Activated gamma-delta T cell treated with anti-CD3 and anti-CD28 coated beads, Interleukin-2, amount 50 U/mL, for 16 hours (primary cell): ENCODE results near the gene STPG2.
"Not testable (repeated sequence)": the region's sequence is repeated elsewhere in the genome, so short reads cannot be mapped to it uniquely, and the experiment has no call there.

Source experiments
- DNase-seq: peaks from one replicate; pipeline ENCODE4 v3.0.0-alpha.2; 2020; ENCODE audit warnings: low read depth

The STPG2 gene

DNA sequence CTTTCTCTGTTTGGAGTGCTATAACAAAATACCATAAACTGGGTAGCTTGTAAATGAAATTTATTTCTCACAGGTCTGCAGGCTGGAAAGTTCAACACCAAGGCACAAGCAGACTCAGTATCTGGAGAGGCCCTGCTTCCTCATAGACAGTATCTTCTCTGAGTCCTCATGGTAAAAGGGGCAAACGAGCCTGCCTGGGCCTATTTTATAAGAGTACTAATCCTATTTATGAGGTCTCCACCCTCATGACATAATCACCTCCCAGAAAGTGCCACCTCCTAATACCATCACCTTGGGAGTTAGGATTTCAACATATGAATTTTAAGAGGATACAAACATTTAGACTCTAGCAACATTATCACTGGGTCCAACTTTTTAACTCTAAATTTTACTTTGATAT lies 200.3 kb downstream of the STPG2 start:
- DNase-seq: no peak

DNA sequence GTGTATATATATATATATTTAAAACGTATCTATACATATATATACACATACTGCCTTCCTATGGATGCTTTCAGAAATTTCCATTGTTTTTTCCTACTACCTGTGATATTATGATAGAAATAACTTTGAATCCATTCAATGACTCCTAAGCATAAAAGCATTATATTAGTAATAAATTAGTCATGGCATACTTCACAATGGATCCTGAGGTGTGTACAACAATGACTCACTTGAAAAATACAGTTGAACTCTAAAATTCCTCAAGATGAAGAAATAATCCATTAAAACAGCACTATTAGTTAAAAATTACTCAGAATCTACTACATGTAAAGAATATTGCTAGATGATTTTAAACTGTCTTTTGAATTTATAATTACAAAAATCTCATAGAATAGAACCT lies 201.1 kb downstream of the STPG2 start:
- no peak for DNase-seq

DNA sequence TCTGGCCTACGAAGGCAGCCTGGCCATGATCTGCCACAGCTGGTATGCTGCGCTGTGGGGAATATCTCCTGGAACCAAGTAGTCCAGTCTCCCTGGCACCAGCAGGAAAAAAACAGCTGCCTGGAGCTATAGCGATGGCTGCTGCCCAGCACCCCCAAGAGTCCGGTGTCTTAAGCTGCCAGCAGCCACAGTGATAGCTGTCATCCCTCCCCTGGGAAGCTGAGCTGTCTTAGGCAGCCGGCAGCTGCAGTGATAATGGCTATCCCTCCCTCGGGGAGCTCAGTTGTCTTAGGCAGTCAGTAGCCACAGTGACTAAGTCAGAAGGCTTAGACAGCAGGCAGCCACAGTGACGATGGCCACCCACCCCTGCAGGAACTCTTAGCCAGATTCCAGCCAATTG lies 205.1 kb downstream of the STPG2 start:
- no peak for DNase-seq

DNA sequence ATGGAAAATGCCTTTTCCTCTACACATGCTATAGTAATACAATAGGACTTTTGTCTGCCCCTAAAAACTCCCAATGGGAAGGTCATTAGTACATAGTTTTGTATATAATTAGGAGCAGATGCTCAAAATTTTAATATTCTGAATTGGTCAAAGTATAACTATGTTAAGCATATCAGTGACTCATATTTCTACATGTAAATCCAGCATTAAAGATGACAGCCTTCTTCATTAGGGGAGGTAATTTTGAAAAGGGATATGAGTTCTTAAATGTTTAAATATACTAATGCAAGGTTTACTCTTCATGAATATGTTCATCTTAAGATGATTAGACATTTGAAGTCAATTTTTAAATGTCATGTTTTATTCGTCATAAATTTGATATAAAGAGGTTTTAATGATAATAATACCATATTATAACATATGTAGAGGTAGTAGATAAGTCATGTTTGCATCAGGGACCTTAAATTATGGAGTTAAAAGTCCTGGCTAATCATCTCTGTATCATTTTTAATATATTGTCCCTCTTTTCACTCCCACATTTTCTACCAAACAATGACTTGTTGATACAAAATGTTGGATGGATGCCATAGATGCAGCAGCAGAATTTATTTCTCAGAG lies 218.8 kb downstream of the STPG2 start:
- DNase-seq: no peak

DNA sequence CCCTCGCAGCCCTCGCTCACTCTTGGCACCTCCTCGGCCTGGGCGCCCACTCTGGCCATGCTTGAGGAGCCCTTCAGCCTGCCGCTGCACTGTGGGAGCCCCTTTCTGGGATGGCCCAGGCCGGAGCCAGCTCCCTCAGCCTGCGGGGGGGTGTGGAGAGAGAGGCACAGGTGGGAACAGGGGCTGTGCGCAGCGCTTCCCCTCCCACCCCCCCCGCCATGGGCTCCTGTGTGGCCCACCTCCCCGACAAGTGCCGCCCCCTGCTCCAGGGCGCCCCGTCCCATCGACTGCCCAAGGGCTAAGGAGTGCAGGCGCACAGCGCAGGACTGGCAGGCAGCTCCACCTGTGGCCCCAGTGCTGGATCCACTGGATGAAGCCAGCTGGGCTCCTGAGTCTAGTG lies 220.2 kb downstream of the STPG2 start:
- DNase-seq: no peak

DNA sequence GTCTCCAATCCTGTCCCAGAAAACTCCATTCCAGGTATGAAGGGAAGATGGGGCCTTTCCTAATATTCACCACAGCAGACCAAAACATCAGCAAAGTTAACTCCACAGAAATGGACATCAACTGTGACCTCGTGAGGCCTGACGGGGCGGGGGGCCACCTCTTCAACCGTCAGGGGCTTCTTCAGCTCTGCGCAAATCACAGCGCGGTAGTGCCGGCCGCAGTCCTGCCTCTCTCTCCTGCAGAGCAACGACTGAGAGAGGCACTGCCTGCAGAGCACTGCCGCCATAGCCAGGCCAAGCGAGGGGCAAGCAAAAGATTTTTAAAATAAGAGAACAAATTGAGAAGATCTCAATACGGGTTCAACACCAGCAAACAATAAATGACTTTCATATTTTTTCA lies 226.2 kb downstream of the STPG2 start:
- no peak for DNase-seq

DNA sequence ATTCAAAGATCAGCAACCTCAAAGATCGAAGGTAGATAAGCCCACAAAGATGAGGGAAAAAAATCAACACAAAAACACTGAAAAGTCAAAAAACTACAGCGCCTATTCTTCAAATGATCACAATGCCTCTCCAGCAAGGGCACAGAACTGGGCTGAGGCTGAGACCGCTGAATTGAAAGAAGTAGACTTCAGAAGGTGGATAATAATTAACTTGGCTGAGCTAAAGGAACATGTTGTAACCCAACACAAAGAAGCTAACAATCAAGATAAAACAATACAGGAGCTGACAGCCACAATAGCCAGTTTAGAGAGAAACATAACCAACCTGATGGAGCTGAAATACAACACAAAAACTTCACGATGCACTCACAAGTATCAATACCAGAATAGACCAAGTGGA lies 231.1 kb downstream of the STPG2 start:
- no peak for DNase-seq

DNA sequence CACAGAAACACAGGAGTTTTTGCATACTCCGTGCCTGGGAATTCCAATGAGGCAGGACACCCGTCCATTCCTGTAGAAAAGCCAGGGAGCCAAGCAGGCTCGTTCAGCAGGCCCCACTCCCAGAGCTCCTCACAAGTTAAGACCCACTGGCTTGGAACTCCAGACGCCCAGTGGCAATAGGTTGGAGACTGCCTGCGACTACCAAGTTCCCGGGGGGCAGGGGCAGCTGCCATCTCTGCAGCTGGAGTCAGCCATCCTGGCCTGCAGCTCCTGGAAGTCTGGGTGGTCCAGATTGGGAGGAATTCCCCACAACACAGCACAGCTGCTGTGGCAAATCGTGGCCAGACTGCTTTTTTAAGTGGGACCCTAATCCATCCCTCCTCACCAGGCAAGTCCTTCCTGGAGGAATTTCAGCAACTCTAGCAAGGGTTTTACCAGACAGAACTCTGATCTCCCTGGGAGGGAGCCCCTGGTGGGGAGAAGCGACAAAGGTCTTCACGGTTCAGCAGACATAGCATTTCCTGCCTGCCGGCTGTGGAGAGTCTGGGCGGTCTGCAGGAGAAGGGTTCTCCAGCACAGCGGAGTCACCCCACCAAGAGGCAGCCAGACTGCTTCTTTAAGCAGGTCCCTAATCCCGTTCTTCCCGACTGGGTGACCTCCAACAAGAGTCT lies 231.9 kb downstream of the STPG2 start:
- no peak for DNase-seq

DNA sequence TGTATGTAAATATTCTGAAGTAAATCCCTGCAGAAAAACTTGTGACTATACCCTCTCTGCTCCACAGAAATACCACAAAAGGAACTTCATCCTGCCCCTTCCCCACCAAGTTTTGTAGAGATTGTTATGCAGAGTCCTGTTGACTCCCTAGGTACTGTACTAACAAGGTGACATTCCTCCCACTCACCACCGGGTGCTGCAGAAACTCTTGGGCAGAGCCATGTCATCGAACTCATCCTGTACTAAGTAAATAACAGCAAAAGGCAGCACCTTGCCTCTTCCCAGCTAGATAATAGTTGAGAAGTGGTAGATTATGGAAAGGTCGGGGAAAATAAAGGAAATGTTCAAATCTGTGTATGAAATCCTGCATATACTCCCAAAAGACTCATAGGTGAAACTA lies 233.3 kb downstream of the STPG2 start:
- DNase-seq: no peak

DNA sequence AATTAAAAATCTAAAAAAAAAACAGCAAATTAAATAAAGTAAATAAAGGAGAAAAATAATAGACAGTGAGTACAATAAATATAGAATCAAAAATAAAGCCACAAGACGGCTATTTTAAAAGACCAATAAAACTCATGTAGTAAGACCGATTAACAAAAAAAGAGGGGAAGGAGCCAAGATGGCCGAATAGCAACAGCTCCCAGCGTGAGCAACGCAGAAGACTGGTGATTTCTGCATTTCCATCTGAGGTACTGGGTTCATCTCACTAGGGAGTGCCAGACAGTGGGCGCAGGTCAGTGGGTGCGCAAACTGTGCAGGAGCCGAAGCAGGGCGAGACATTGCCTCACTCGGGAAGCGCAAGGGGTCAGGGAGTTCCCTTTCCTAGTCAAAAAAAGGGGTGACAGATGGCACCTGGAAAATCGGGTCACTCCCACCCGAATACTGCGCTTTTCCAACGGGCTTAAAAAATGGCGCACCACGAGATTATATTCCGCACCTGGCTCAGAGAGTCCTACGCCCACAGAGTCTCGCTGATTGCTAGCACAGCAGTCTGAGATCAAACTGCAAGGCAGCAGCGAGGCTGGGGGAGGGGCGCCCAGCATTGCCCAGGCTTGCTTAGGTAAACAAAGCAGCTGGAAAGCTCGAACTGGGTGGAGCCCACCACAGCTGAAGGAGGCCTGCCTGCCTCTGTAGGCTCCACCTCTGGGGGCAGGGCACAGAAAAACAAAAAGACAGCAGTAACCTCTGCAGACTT lies 239.7 kb downstream of the STPG2 start:
- DNase-seq: not testable (repeated sequence)

DNA sequence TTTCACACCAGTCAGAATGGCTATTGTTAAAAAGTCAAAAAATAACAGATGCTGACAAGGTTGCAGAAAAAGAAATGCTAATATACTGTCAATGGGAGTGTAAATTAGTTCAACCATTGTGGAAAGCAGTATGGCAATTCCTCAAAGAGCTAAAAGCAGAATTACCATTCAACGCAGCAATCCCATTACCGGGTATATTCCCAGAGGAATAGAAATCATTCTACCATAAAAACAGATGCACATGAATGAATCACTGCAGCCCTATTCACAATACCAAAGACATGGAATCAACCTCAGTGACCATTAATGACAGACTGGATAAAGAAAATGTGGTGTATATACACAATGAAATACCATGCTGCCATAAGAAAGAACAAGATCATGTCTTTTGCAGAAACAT lies 243.0 kb downstream of the STPG2 start:
- DNase-seq: no peak

DNA sequence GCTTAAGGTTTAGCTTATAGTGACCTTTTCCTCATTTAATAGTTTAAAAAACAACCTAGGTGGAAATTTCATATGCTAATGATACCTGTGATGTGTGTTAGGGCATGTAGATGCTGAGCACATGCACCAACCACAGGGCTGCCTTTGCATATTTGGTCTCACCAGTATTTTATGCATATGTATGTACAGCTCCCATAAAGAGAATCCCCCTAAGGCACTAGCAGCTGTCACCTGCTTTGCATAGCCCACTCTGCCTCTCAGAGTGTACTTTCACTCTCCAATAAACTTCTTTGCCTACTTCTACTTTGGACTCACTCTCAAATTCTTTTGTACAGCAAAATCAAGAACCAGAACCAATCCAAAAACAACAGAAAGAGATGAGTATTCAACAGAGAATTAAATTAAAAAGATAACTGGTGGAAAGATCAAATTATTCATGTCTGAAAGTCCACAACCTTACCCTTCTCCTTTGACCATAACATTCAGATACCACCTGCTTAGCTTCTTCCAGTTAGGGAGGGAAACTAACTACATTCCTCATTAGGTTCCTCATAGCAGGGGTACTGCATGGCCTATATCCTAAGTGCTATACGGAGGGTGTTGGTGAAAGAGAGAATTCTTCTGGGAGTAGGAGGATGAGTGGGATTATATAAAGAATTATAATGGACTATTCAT lies 250.5 kb downstream of the STPG2 start:
- DNase-seq: no peak

DNA sequence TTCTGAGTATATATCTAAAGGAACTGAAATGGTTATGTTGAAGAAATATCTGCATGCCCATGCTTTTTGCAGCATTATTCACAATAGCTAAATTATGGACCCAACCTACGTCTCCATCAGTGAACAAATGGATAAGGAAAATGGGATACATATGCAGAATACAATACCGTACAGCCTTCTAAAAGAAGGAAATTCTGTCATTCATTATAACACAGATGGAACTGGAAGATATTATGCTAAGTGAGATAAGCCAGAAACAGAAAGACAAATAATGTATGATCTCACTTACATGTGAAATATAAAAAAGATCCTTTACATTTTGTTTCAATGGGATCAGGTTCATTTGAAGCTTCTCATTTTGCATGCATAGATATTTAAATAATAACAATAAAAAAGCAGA lies 263.3 kb downstream of the STPG2 start:
- DNase-seq: no peak

DNA sequence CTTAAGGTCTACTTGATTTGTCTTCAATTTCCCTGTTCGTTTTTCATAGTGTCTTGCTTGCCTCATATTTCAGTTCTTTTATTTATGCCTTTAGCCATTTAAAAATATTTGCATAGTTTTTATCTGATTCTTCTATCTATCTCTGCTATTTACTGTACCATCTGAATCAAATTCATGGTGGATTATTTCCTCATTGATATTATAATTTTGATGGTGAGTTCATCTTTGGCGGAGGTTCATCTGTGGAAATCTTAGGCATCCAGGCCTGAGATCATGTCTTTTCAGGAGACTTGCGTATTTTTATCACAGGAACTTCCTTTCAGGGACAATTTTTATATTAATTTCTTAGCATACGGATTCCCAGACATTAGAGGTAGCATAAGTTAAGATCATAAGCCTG lies 275.2 kb downstream of the STPG2 start:
- DNase-seq: no peak

DNA sequence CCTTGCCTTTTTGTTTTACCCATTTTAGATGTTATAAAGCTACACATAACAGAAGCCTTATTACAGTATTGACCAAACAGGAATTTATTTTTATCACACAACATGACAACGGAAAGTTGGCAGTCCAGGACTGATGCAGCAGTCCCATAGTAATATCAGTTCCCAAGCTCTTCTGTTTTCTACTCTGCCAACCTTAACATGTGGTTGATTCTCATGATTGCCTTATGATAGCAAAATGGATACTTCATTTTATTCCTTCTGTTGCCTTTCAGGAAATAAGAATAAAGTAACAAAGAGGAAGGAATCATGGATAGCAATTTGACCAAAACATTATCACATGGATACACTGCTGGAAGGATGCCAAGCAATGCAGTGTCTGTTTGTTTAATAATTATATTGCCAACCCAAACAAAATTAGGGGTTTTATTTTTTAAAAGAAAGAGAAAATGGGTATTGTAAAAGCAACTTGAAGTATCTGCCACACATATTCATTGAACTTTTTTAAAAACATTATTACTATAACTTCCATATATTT lies 275.7 kb downstream of the STPG2 start:
- no peak for DNase-seq

DNA sequence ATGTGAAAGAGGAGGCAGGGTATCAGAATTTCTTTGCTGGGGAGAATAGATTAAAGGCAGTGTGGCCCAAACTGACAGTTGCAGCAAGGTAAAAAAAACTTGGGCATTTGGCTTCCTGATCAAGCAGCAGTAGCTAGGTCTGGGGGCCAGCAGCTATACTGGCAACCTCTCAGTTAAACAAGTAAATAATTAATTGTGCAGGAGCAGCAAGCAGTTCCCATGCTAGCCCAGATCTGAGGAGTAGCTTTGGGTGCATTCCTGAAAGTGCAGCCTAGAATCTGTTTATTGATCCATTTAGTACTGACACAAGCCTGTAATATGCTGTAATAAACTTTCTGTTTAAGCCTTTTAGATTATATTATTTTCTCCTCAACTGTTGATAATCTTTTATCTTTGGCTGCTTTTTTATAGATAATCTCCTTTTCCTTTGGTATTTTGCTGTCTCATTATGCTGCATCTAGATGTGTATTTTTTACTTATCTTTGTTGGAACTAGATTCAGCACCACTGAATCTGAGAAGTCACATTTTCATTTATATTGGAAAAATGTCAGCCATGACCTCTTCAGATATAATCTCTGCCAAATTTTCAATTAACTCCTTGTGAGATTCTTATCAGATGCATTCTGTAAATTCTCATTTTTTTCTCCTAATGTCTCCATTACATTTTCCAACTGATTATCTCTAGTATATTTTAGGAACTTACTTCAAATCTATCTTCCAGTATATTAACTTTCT lies 276.3 kb downstream of the STPG2 start:
- DNase-seq: no peak

DNA sequence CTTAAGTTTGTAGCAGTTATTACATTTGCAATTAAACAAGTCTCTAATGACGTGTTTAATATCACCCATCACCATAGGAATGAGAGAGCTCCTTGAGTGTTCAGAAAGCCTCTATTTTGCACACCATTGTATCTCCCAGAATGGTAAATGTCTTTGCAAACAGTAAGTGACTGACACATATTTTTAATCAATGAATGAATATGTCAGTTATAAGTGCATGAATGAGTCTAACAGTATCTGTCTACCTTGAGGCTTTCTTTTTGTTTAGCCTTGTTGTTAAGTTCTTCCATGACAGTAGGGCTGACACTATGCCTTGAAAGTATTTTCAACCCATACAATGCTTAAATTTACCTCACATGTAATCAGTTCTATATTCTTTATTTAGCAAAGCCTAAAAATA lies 292.2 kb downstream of the STPG2 start:
- DNase-seq: no peak

DNA sequence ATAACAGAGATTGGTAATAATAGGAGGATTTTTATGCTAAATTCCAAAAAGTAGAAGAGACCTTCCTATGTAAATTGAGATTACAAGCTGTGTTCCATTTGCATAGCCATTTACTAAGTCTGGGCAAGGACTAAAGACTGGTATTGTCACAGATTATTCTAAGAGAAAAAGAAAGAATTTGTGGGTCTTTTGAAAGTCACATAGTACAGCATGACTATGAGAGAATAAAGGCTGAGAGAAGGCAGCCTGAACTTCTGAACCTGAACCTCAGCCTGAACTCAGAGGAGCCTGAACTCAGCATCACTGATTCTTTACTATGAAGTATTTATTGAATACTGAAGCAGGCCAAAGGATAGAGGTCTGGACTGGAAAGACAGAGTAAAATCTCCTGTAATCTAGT lies 297.5 kb downstream of the STPG2 start:
- DNase-seq: no peak

DNA sequence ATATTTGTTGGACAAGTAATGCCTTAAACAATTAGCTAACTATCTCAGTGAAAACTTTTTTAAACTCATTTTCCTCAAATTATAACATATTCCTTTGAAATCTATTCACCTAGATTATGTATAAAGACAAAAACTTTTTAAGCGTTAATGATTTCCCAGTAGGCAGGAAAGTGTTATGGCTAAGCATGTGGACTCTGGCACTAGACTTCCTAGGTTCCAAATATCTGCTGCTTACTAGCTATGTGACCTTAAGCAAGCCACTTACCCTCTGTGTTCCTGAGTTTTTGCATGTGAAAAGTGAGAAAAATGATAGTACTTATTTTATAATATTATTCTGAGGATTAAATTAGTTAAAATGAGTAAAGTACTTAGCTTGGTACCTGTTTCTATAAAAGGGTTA lies 301.8 kb downstream of the STPG2 start:
- DNase-seq: no peak

DNA sequence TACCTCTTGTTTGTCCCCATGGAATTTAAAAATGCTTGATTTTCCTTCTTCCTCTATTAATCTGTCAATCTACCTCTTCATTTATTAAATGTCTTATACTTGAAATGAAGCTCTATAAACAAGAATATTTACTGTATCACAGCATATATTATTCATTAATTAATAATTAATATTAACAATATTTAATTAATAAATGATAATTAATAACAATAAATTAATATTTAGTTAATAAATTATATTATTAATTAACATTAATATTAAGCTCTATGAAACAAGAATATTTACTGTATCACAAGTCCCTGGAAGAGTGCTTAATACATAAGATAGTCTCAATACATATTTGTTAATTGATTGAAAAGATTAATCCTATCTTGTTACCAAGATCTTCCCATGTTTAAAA lies 306.6 kb downstream of the STPG2 start:
- no peak for DNase-seq

DNA sequence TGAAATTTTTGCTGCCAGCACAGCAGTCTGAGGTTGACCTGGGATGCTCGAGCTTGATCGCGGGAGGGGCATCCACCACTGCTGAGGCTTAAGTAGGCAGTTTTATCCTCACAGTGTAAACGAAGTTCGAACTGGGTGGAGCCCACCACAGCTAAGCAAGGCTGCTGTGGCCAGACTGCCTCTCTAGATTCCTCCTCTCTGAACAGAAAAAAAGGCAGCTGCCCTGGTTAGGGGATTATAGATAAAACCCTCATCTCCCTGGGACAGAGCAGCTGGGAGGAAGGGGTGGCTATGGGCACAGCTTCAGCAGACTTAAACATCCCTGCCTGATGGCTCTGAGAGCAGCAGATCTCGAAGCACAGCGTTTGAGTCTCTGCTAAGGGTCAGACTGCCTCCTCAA lies 314.6 kb downstream of the STPG2 start:
- no peak for DNase-seq

DNA sequence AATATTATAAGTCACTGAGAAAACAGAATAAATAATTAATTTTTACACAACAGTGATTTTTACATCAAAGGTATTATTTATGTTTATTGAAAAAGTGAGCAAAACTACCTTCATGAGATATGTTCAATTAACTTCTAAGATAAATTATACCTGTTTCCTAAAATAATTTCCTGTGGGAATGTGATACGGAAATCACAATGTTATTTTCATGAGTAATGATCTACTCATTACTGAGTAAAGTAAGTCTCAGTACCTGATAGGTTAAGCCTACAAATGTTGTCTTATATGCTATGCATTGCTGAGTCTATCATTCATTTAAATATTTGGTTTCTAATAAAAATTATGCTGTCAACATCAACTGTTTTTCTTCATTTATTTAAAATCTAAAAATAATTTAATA lies 324.0 kb downstream of the STPG2 start:
- no peak for DNase-seq
